Vagina (tissue), 2 donors: ENCODE data around the gene CHMP1B. TPM values are rescaled to one million over a fixed set of nuclear protein-coding genes. Genes with fewer than 3 reads are reported as not detected.

Source experiments
- DNase-seq, 2 donors: peaks; one replicate each; pipeline ENCODE4 v3.0.0-alpha.2; 2017; ENCODE audit errors: extremely low spot score in 2 of 2
- H3K27ac ChIP-seq: fragments of 200-600 bp; sonication (generic); one replicate; pipeline ENCODE4 v1.5.1; 2019
- H3K27me3 ChIP-seq: fragments of 200-600 bp; sonication (generic); one replicate; pipeline ENCODE4 v1.5.1; 2019
- H3K36me3 ChIP-seq, 2 donors: fragments of 200-600 bp; sonication (generic); one replicate each; pipeline ENCODE4 v1.5.1; 2017 to 2019
- H3K4me1 ChIP-seq: fragments of 200-600 bp; sonication (generic); one replicate; pipeline ENCODE4 v1.5.1; 2019
- H3K4me3 ChIP-seq, 2 donors: fragments of 200-600 bp; sonication (generic); 1 replicate in 1 of 2; 2 replicates in 1 of 2; pipeline ENCODE4 v1.5.1; 2016 to 2019
- H3K9me3 ChIP-seq: fragments of 200-600 bp; sonication (generic); one replicate; pipeline ENCODE4 v1.5.1; 2019
- POLR2A ChIP-seq, 2 donors: fragments of 450-650 bp; IDR thresholded peaks; one replicate each; pipeline ENCODE4 v1.6.1; 2017; ENCODE audit warnings: antibody characterized with exemption in 2 of 2, mild to moderate bottlenecking in 2 of 2, moderate library complexity in 2 of 2
- POLR2AphosphoS5 ChIP-seq, 2 donors: sonication (generic); formaldehyde crosslinking; IDR thresholded peaks; one replicate each; pipeline ENCODE4 v1.9.0; 2017; ENCODE audit warnings: antibody characterized with exemption in 2 of 2, mild to moderate bottlenecking in 2 of 2, low read depth in 1 of 2; ENCODE audit not compliant: insufficient read depth in 1 of 2
- intact Hi-C: fragments of 100-400 bp; cut with DNase I; formaldehyde crosslinking; loops from one replicate; pipeline ENCODE4 v1.15.1; 2023
- total RNA-seq: library from RNA; depleted of rRNA; stranded (reverse); fragments of >200 nt; gene quantifications from one replicate; pipeline ENCODE4 v1.2.3, GENCODE V29; 2016
- TF ChIP-seq, protein P1 (sequence below), 3 experiments: fragments of 450-650 bp in 2 of 3; fragments of 200-600 bp in 1 of 3; sonication (generic) in 1 of 3; IDR thresholded peaks; one replicate each; pipeline ENCODE4 v1.5.1; 2017 to 2019; ENCODE audit warnings: antibody characterized with exemption in 3 of 3, mild to moderate bottlenecking in 2 of 3, moderate library complexity in 2 of 3

Gene CHMP1B
- total RNA-seq, 1 donor from 2014 or later: 44.7 TPM

DNA sequence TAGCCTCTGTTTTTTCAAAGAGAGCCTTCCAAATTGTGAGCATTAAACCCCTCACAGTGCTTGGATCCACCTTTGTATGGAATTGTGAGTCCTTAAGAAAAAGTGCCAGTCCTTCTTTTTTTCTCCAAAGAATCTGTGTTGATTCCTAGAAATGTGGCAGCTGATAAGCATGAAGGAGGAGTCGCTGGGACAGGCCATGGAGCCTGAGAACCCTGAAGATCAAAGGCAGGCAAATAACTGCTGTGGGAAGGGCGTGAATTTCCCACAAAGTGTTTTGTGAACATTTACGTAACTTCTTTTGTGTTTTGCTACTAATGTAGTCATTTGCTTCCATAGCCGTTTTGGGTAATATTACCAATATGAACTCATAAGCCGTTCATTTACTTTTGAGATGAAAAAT is 27.7 kb upstream of the CHMP1B start:
- Histone ChIP-seq H3K4me1 (no peaks in the 10 kb centered on the region), H3K27ac (no peak overlapping the region), H3K9me3 (no peaks in the 10 kb centered on the region), H3K4me3 (no peak overlapping the region), H3K36me3 (no peaks in the 10 kb centered on the region), H3K27me3 (no peaks in the 10 kb centered on the region)
- TF ChIP-seq, protein P1, sequence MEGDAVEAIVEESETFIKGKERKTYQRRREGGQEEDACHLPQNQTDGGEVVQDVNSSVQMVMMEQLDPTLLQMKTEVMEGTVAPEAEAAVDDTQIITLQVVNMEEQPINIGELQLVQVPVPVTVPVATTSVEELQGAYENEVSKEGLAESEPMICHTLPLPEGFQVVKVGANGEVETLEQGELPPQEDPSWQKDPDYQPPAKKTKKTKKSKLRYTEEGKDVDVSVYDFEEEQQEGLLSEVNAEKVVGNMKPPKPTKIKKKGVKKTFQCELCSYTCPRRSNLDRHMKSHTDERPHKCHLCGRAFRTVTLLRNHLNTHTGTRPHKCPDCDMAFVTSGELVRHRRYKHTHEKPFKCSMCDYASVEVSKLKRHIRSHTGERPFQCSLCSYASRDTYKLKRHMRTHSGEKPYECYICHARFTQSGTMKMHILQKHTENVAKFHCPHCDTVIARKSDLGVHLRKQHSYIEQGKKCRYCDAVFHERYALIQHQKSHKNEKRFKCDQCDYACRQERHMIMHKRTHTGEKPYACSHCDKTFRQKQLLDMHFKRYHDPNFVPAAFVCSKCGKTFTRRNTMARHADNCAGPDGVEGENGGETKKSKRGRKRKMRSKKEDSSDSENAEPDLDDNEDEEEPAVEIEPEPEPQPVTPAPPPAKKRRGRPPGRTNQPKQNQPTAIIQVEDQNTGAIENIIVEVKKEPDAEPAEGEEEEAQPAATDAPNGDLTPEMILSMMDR (IDR thresholded peaks at IDR 0.05): no peak
- TF ChIP-seq POLR2A (IDR thresholded peaks at IDR 0.05): no peak
- TF ChIP-seq POLR2AphosphoS5 (IDR thresholded peaks at IDR 0.05; ENCODE audit: insufficient read depth in 1 of 2, low read depth in 1 of 2): no peak
- intact Hi-C loops: no loop called here
- DNase-seq: no peak

DNA sequence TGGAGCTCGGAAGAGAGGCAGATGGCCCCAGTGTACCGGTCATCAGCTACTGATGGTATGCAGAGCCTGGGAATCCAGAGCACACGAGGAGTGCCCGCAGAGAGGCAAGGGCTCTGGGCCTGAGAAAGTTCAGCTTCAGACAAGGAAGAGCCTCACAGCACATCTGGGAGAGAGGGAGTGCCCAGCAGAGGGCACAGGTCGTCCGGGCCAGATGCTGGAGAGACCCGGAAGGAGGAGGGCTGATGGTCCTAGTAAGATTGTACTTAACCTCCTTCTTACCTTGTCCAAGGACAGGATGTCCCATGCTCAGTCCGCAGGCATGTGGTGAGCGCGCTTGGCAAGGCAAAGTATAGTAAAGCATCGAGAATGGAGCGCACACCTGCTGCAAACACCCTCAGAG is 24.4 kb upstream of the CHMP1B start:
- no peak for DNase-seq
- no peaks in the 10 kb centered on the region for H3K9me3 ChIP-seq
- intact Hi-C loops: no loop called here
- no peaks in the 10 kb centered on the region for H3K36me3 ChIP-seq
- no peak overlapping the region for H3K4me3 ChIP-seq
- TF ChIP-seq POLR2A (IDR thresholded peaks at IDR 0.05) (no peak), POLR2AphosphoS5 (IDR thresholded peaks at IDR 0.05; ENCODE audit: insufficient read depth in 1 of 2, low read depth in 1 of 2) (no peak)
- TF ChIP-seq, protein P1 (IDR thresholded peaks at IDR 0.05): no peak
- H3K4me1 ChIP-seq: no peaks in the 10 kb centered on the region
- H3K27ac ChIP-seq: no peak overlapping the region
- H3K27me3 ChIP-seq: no peaks in the 10 kb centered on the region

DNA sequence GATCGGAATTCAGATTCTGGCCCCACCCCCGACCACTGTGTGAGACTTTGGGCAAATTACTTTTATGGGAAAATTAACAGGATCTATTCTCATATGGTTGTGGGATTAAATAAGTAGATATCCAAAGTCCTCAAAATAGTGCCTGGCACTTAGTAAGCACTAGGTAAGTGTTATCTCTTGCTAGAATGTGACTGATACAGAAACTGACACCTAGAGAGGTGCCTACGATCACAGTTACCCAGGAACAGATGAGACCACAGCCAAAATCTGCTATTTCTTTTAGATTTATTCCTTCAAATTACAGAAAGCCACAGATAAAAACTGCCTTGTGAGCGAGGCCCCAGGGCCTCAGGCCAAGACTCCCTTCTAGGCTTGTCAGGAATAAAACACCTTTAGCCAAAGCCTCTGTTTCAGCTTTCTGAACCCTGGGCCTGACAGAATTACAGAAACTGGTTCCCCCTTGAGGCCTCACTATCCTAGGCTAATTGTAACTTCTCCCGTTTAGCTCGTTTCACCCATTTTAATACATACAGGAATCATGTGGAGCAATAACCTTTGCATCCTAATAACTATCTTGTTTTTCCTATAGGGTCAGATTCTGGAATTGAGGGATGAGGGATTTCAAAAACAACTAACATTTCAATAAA is 22.3 kb upstream of the CHMP1B start:
- H3K27ac ChIP-seq: no peak overlapping the region
- no peaks in the 10 kb centered on the region for H3K9me3 ChIP-seq
- TF ChIP-seq, protein P1 (IDR thresholded peaks at IDR 0.05): no peak
- no peak for TF ChIP-seq POLR2AphosphoS5 (IDR thresholded peaks at IDR 0.05; ENCODE audit: insufficient read depth in 1 of 2, low read depth in 1 of 2)
- TF ChIP-seq POLR2A (IDR thresholded peaks at IDR 0.05): no peak
- no peak overlapping the region for H3K4me3 ChIP-seq
- H3K4me1 ChIP-seq: no peaks in the 10 kb centered on the region
- intact Hi-C loops: no loop called here
- DNase-seq: no peak
- H3K27me3 ChIP-seq: no peaks in the 10 kb centered on the region
- H3K36me3 ChIP-seq: no peaks in the 10 kb centered on the region

DNA sequence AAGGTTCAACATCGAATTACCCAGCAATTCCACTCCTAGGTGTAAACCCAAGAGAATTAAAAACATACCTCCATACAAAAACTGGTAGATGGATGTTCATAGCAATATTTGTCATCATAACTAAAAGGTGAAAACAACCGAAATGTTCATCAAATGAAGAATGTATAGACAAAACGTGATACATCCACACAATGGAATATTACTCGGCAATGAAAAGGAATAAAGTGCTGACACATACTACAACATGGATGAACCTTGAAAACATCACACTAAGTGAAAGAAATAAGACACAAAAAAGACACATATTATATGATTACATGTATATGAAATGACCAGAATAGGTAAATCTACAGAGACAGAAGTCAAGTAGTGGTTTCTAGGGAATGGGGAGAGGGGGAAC is 20.6 kb upstream of the CHMP1B start:
- H3K9me3 ChIP-seq: no peaks in the 10 kb centered on the region
- DNase-seq: no peak
- H3K4me3 ChIP-seq: no peak overlapping the region
- no peaks in the 10 kb centered on the region for H3K4me1 ChIP-seq
- H3K36me3 ChIP-seq: no peaks in the 10 kb centered on the region
- intact Hi-C loops: no loop called here
- no peaks in the 10 kb centered on the region for H3K27me3 ChIP-seq
- TF ChIP-seq, protein P1 (IDR thresholded peaks at IDR 0.05): no peak
- TF ChIP-seq POLR2AphosphoS5 (IDR thresholded peaks at IDR 0.05; ENCODE audit: insufficient read depth in 1 of 2, low read depth in 1 of 2) (no peak), POLR2A (IDR thresholded peaks at IDR 0.05) (no peak)
- no peak overlapping the region for H3K27ac ChIP-seq

DNA sequence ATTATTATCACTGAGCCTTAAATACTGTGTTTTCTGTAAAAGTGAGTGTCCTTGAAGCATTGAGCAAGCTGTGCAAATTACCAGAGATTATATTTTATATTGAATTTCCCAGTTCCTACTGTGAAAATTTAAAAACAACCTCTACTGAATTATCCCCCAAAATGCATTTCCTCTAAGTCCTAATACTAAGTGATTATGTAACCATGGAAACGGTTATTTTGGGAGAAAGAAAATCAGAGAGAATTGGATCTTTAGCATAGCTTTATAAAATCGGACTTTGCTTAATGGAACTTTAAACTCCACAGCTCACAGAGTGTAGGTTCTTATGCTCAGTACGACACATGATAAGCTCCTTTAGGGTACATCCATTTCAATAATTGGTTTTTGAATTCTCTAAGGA is 19.3 kb upstream of the CHMP1B start:
- intact Hi-C loops: no loop called here
- DNase-seq: no peak
- Histone ChIP-seq H3K4me1 (no peaks in the 10 kb centered on the region), H3K27me3 (no peaks in the 10 kb centered on the region), H3K27ac (no peak overlapping the region), H3K4me3 (no peak overlapping the region), H3K36me3 (no peaks in the 10 kb centered on the region), H3K9me3 (no peaks in the 10 kb centered on the region)
- TF ChIP-seq, protein P1 (IDR thresholded peaks at IDR 0.05): no peak
- no peak for TF ChIP-seq POLR2A (IDR thresholded peaks at IDR 0.05)
- no peak for TF ChIP-seq POLR2AphosphoS5 (IDR thresholded peaks at IDR 0.05; ENCODE audit: insufficient read depth in 1 of 2, low read depth in 1 of 2)
